SH-SY5Y (cell line): ENCODE measurements around the gene DENND1B.

Experiments
- GATA2 ChIP-seq: IDR thresholded peaks from 2 replicates; pipeline ENCODE4 v1.6.1; 2011; ENCODE audit warnings: mild to moderate bottlenecking, low read depth, low read length
- GATA3 ChIP-seq: IDR thresholded peaks from 2 replicates; pipeline ENCODE4 v1.6.1; 2011; ENCODE audit warnings: low read depth, mild to moderate bottlenecking, low read length, moderate library complexity

DNA sequence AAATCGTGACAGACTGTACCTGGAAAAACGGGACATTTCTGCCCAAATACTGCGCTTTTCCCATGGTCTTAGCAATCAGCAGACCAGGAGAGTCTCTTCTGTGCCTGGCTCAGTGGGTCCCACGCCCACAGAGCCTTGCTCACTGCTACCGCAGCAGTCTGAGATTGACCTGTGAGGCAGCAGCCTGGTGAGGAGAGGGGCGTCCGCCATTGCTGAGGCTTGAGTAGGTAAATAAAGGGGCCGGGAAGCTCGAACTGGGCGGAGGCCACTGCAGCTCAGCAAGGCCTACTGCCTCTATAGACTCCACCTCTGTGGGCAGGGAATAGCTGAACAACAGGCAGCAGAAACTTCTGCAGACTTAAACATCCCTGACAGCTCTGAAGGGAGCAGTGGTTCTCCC, 203.1 kb downstream of the DENND1B start:
- TF ChIP-seq GATA2 (no peak), GATA3 (no peak)
